Tibial nerve (tissue), 4 donors: ENCODE results near the gene MNT. TPM values are rescaled to one million over a fixed set of nuclear protein-coding genes. Genes with fewer than 3 reads are reported as not detected.
"Not testable (repeated sequence)": the region's sequence is repeated elsewhere in the genome, so short reads cannot be mapped to it uniquely, and the experiment has no call there.

Experiments used
- DNase-seq, 2 donors: peaks; one replicate each; pipeline ENCODE4 v3.0.0-alpha.2; 2019; ENCODE audit warnings: low spot score in 2 of 2
- H3K27ac ChIP-seq, 4 donors: fragments of 200-600 bp; sonication (generic) in 3 of 4; one replicate each; pipeline ENCODE4 v1.5.1; 2017 to 2019; ENCODE audit warnings: mild to moderate bottlenecking in 1 of 4
- H3K27me3 ChIP-seq, 2 donors: fragments of 200-600 bp; sonication (generic) in 1 of 2; one replicate each; pipeline versions ENCODE4 v1.5.1 to v1.6.0; 2017 to 2019
- H3K36me3 ChIP-seq, 3 donors: fragments of 200-600 bp; sonication (generic); one replicate each; pipeline ENCODE4 v1.5.1; 2018 to 2019
- H3K4me1 ChIP-seq, 4 donors: fragments of 200-600 bp; sonication (generic) in 3 of 4; one replicate each; pipeline ENCODE4 v1.5.1; 2017 to 2019
- H3K4me3 ChIP-seq, 4 donors: fragments of 200-600 bp; sonication (generic) in 3 of 4; one replicate each; pipeline ENCODE4 v1.5.1; 2017 to 2019; ENCODE audit warnings: mild to moderate bottlenecking in 1 of 4, moderate library complexity in 1 of 4
- H3K9me3 ChIP-seq, 4 donors: fragments of 200-600 bp; sonication (generic) in 3 of 4; one replicate each; pipeline ENCODE4 v1.5.1; 2017 to 2019
- EP300 ChIP-seq, 2 donors: sonication (generic); formaldehyde crosslinking; IDR thresholded peaks; one replicate each; pipeline ENCODE4 v1.6.1; 2017; ENCODE audit warnings: antibody characterized with exemption in 2 of 2, mild to moderate bottlenecking in 1 of 2
- POLR2A ChIP-seq, 2 donors: fragments of 450-650 bp; IDR thresholded peaks; one replicate each; pipeline ENCODE4 v1.6.1; 2017; ENCODE audit warnings: antibody characterized with exemption in 2 of 2, mild to moderate bottlenecking in 2 of 2, moderate library complexity in 2 of 2
- WGBS, 2 donors: methylation state at CpG; one replicate each; pipeline ENCODE4 v1.1.5; 2018; 5-methylcytosine and 5-hydroxymethylcytosine counted together
- total RNA-seq, 4 donors: library from RNA; depleted of rRNA; stranded (reverse); fragments of >200 nt; gene quantifications; one replicate each; pipeline ENCODE4 v1.1.0, GENCODE V29; 2016
- TF ChIP-seq, protein P1 (sequence below), 5 experiments: fragments of 200-600 bp in 3 of 5; fragments of 450-650 bp in 2 of 5; sonication (generic) in 3 of 5; IDR thresholded peaks; one replicate each; pipeline ENCODE4 v1.5.1; 2016 to 2019; ENCODE audit warnings: antibody characterized with exemption in 5 of 5, mild to moderate bottlenecking in 3 of 5, moderate library complexity in 2 of 5

Gene MNT, protein sequence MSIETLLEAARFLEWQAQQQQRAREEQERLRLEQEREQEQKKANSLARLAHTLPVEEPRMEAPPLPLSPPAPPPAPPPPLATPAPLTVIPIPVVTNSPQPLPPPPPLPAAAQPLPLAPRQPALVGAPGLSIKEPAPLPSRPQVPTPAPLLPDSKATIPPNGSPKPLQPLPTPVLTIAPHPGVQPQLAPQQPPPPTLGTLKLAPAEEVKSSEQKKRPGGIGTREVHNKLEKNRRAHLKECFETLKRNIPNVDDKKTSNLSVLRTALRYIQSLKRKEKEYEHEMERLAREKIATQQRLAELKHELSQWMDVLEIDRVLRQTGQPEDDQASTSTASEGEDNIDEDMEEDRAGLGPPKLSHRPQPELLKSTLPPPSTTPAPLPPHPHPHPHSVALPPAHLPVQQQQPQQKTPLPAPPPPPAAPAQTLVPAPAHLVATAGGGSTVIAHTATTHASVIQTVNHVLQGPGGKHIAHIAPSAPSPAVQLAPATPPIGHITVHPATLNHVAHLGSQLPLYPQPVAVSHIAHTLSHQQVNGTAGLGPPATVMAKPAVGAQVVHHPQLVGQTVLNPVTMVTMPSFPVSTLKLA
- total RNA-seq, result 10 to 100 TPM; 12.6 to 32.8 (median 14.9) TPM

DNA sequence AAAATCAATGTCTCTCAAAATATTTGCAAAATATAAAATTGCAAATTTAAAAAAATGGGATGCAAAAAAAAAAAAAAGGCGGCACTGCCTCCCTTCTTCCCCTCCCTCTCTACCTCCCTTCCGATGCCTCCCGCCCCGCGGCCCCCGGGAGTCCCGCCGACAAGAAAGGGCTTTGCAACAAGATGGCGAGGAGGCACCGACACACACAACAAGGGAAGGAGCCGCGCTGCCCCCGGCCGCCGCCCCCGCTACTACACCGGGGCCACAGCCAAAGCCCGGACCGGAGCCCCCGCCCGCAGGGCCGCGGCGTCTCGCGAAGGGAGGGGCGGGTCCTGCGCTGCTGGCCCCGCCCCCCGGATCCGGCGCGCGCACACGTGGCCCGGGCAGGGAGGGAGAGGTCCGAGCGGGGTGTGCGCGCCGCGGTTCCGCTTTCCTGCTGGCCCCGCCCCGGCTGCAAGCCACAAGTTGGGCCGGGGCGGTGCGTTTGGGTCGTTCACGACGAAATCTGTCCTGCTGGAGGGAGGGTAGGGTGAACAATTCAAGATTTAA is at the start of gene MNT:
Gene MNT, minus strand, starts transcription at position 184 of the 549 bp plus-strand sequence. CDS start 348 bp downstream, outside the sequence.
- Histone ChIP-seq H3K27me3 (no peaks in the 10 kb centered on the region), H3K4me1 (peaks cover 5 to 72% (median 52%) of the 10 kb centered on the region in 4 donors), H3K27ac (peak within 1 kb of the TSS; percentile 96 to 99 (median 99)), H3K36me3 (no peaks in the 10 kb centered on the region), H3K4me3 (peak within 1 kb of the TSS; percentile 82 to 91 (median 84)), H3K9me3 (no peaks in the 10 kb centered on the region)
- WGBS, 2 donors, result 0% methylated on average over 23 to 26 of the region's 51 CpGs
- peak; percentile 88 to 90 for DNase-seq
- TF ChIP-seq, protein P1, sequence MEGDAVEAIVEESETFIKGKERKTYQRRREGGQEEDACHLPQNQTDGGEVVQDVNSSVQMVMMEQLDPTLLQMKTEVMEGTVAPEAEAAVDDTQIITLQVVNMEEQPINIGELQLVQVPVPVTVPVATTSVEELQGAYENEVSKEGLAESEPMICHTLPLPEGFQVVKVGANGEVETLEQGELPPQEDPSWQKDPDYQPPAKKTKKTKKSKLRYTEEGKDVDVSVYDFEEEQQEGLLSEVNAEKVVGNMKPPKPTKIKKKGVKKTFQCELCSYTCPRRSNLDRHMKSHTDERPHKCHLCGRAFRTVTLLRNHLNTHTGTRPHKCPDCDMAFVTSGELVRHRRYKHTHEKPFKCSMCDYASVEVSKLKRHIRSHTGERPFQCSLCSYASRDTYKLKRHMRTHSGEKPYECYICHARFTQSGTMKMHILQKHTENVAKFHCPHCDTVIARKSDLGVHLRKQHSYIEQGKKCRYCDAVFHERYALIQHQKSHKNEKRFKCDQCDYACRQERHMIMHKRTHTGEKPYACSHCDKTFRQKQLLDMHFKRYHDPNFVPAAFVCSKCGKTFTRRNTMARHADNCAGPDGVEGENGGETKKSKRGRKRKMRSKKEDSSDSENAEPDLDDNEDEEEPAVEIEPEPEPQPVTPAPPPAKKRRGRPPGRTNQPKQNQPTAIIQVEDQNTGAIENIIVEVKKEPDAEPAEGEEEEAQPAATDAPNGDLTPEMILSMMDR (IDR thresholded peaks at IDR 0.05), result peak in 2 of 5 experiments; percentile 7 to 16
- TF ChIP-seq EP300 (IDR thresholded peaks at IDR 0.05) (peak; percentile 79 to 90), POLR2A (IDR thresholded peaks at IDR 0.05) (peak; percentile 78 to 93)

DNA sequence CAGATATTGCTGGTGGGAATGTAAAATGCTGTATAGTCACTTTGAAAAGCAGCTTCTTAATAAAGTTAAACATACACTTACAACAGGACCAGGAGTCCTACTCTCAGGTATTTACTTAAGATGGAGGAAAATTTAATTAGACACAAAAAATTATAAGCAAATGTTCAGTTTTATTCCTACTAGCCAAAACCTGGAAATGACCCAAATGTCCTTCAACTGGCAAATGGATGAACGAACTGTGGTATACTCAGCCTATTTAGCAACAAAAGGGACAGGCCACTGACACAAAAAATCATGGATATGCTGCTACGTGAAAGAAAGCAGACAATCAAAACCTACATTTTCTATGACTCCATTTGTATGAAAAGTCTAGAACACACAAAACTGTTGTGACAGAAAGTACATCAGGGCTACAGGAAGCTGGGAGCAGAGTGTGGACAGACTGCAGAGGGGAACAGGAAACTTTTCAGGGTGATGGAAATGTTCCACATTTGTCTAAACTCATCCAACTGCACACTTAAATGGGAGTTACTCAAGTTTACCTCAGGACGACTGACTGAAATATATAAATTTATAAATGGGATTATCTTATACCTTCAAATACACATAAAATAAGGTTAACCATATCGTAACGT is 49.3 kb upstream of the MNT start:
- Histone ChIP-seq H3K9me3 (peaks cover 0 to 6% (median 2%) of the 10 kb centered on the region in 4 donors), H3K27ac (no peak overlapping the region), H3K27me3 (no peaks in the 10 kb centered on the region), H3K4me1 (no peaks in the 10 kb centered on the region), H3K36me3 (peaks cover 0 to 18% (median 0%) of the 10 kb centered on the region in 3 donors), H3K4me3 (no peak overlapping the region)
- 70 to 74% methylated on average over 5 of the region's 5 CpGs for WGBS, 2 donors
- no peak for DNase-seq
- TF ChIP-seq EP300 (IDR thresholded peaks at IDR 0.05) (no peak), POLR2A (IDR thresholded peaks at IDR 0.05) (no peak)
- TF ChIP-seq, protein P1 (IDR thresholded peaks at IDR 0.05), result no peak

DNA sequence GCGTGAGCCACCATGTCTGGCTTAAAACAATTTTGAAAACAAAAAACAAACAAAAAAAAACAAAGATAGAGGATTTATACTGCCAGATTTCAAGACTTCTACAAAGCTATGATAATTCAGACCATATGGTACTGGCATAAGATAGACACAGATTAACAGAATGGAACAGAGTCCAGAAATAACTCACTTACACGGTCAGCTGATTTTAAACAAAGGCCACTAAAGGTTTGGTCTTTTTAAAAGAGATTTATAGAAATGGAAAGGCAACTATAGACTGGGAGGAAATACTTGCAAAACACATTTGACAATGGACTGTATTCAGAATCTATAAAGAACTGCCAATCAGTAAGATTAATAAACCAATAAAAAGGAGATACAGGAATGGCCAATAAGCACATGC is 48.6 kb upstream of the MNT start:
- Histone ChIP-seq H3K27me3 (no peaks in the 10 kb centered on the region), H3K4me1 (no peaks in the 10 kb centered on the region), H3K9me3 (peaks cover 0 to 6% (median 2%) of the 10 kb centered on the region in 4 donors), H3K27ac (no peak overlapping the region), H3K4me3 (no peak overlapping the region), H3K36me3 (peaks cover 0 to 21% (median 0%) of the 10 kb centered on the region in 3 donors)
- no peak for DNase-seq
- no peak for TF ChIP-seq POLR2A (IDR thresholded peaks at IDR 0.05)
- TF ChIP-seq, protein P1 (IDR thresholded peaks at IDR 0.05), result no peak
- no peak for TF ChIP-seq EP300 (IDR thresholded peaks at IDR 0.05)
- 61 to 67% methylated on average over 2 of the region's 2 CpGs for WGBS, 2 donors

DNA sequence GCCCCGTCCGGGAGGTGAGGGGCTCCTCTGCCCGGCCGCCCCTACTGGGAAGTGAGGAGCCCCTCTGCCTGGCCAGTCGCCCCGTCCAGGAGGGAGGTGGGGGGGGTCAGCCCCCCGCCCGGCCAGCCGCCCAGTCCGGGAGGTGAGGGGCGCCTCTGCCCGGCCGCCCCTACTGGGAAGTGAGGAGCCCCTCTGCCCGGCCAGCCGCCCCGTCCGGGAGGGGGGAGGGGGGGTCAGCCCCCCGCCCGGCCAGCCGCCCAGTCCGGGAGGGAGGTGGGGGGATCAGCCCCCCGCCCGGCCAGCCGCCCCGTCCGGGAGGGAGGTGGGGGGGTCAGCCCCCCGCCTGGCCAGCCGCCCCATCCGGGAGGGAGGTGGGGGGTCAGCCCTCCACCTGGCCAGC is 46.6 kb upstream of the MNT start:
- H3K4me3 ChIP-seq, H3K4me1 ChIP-seq, H3K27ac ChIP-seq, H3K9me3 ChIP-seq, H3K27me3 ChIP-seq, DNase-seq: not testable (repeated sequence)
- H3K36me3 ChIP-seq, result peaks cover 0 to 28% (median 0%) of the 10 kb centered on the region in 3 donors
- no CpG with 5 or more reads among the region's 29 CpGs for WGBS, 2 donors

DNA sequence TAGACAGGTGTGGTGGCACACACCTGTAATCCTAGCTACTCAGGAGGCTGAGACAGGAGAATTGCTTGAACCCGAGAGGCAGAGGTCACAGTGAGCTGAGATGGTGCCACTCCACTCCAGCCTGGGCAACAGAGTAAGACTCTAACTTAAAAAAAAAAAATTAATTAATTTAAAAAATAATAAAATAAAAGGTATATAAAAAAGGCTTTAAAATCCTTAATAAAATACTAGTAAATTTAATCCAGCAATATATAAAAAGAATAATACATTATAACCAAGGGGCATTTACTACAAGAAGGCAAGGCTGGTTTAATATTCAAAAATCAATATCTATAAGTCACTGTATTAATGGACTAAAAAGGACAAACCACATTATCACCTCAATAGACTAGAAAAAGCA is 44.8 kb upstream of the MNT start:
- DNase-seq, result no peak
- TF ChIP-seq, protein P1 (IDR thresholded peaks at IDR 0.05), result no peak
- TF ChIP-seq EP300 (IDR thresholded peaks at IDR 0.05) (no peak), POLR2A (IDR thresholded peaks at IDR 0.05) (no peak)
- H3K4me3 ChIP-seq, result no peak overlapping the region
- no peaks in the 10 kb centered on the region for H3K27me3 ChIP-seq
- 97 to 100% methylated on average over 1 of the region's 1 CpG for WGBS, 2 donors
- H3K27ac ChIP-seq, result no peak overlapping the region
- H3K9me3 ChIP-seq, result peaks cover 0 to 6% (median 2%) of the 10 kb centered on the region in 4 donors
- H3K36me3 ChIP-seq, result peaks cover 0 to 35% (median 0%) of the 10 kb centered on the region in 3 donors
- no peaks in the 10 kb centered on the region for H3K4me1 ChIP-seq
